Activated naive CD8-positive, alpha-beta T cell (primary cell): ENCODE measurements around the gene SP100.
A peak's percentile ranks its signal among the peaks of the same experiment; 100 is the strongest.

Source experiments
- H3K27ac Mint-ChIP-seq: one replicate; pipeline ENCODE4 v1.8.0; 2021; ENCODE audit warnings: mixed read lengths
- H3K27me3 Mint-ChIP-seq: one replicate; pipeline ENCODE4 v1.8.0; 2021; ENCODE audit warnings: mixed read lengths
- H3K36me3 Mint-ChIP-seq: one replicate; pipeline ENCODE4 v1.8.0; 2021; ENCODE audit warnings: mixed read lengths
- H3K4me1 Mint-ChIP-seq: one replicate; pipeline ENCODE4 v1.8.0; 2021; ENCODE audit warnings: low read depth, mixed read lengths
- H3K4me3 Mint-ChIP-seq: one replicate; pipeline ENCODE4 v1.8.0; 2021; ENCODE audit warnings: mild to moderate bottlenecking, mixed read lengths
- H3K9me3 Mint-ChIP-seq: one replicate; pipeline ENCODE4 v1.8.0; 2021; ENCODE audit warnings: low read depth, mixed read lengths

Gene SP100

GRCh38 chr2:230411570-230412370, 4.2 kb upstream of the SP100 start:
- Mint-ChIP-seq H3K4me1 (peaks cover 79% of the 10 kb centered on the region), H3K9me3 (no peaks in the 10 kb centered on the region), H3K36me3 (no peaks in the 10 kb centered on the region), H3K27me3 (no peaks in the 10 kb centered on the region), H3K27ac (peak overlapping the region; percentile 98), H3K4me3 (peak overlapping the region; percentile 98)

- no peaks in the 10 kb centered on the region for H3K27me3 Mint-ChIP-seq
- H3K4me3 Mint-ChIP-seq = peak overlapping the region; percentile 98
- H3K27ac Mint-ChIP-seq = peak overlapping the region; percentile 98
- H3K9me3 Mint-ChIP-seq = no peaks in the 10 kb centered on the region
- H3K36me3 Mint-ChIP-seq = no peaks in the 10 kb centered on the region
- H3K4me1 Mint-ChIP-seq = peaks cover 81% of the 10 kb centered on the region
Observed at GRCh38 chr2:230412371-230412711, 3.7 kb upstream of the SP100 start.

DNA sequence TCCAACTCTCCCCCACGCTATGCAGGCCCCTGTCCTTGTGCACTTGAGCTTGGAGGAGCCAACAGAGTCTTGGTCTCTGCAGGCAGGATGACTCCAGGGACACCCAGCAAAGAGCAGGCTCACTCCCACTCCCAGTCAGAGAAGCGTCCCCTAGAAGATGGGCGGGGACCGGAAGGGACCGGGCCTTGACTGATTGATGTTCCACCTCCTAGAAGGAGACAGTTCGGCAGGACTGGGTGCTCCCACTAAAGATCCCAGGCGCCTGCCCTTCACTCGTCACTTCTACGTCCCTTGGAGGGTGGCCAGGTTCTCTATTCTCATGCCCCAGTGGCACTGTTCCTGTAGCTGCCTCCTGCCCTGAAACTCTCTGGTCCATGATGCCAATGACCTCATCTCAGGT, 3.2 kb upstream of the SP100 start:
- Mint-ChIP-seq H3K27ac (peak overlapping the region; percentile 98), H3K4me3 (peak overlapping the region; percentile 98), H3K9me3 (no peaks in the 10 kb centered on the region), H3K27me3 (no peaks in the 10 kb centered on the region), H3K36me3 (no peaks in the 10 kb centered on the region), H3K4me1 (peaks cover 82% of the 10 kb centered on the region)

DNA sequence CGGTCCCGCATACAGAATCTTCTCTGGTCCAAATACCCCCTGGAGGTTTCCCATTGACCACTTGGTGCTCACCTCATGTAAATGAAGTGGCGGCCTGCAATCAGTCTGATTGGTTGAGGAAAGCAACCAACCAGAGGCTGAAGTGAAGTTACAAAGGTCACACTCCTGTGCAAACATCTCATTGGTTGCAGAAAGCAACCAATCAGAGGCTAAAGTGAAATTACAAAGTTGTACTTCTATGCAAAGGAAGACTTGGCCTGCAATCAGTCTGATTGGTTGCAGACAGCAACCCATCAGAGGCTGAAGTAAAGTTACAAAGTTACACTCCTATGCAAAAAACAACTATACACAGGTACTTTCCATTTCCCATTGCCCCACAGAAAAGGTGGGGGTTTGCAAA, 2.5 kb upstream of the SP100 start:
- no peaks in the 10 kb centered on the region for H3K27me3 Mint-ChIP-seq
- peaks cover 80% of the 10 kb centered on the region for H3K4me1 Mint-ChIP-seq
- peak overlapping the region; percentile 98 for H3K4me3 Mint-ChIP-seq
- no peaks in the 10 kb centered on the region for H3K9me3 Mint-ChIP-seq
- no peaks in the 10 kb centered on the region for H3K36me3 Mint-ChIP-seq
- H3K27ac Mint-ChIP-seq = peak overlapping the region; percentile 98

DNA sequence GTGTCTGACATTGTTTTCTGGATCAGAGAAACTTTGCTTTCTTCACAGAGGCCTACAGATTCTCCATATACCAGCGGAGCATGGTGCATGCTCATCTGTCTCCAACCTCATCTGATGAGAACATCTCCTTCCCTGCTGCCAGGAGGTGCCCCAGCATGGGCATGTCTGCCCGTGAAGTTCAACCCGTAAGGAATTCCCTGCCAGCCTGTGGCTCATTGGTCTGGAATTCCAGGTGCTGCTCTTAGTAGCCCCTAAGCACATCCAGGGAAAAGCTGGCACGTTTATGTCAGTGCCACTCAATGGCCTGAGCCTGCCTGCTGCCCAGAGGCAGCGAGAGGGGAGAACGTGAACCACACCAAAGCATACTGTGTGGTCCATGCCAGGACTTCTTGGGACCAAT, 1.7 kb upstream of the SP100 start:
- H3K27me3 Mint-ChIP-seq = no peaks in the 10 kb centered on the region
- peaks cover 81% of the 10 kb centered on the region for H3K4me1 Mint-ChIP-seq
- H3K9me3 Mint-ChIP-seq = no peaks in the 10 kb centered on the region
- H3K4me3 Mint-ChIP-seq = peak overlapping the region; percentile 92
- H3K27ac Mint-ChIP-seq = peak overlapping the region; percentile 99
- no peaks in the 10 kb centered on the region for H3K36me3 Mint-ChIP-seq

GRCh38 chr2:230417436-230417835, 1.4 kb downstream of the SP100 start:
- Mint-ChIP-seq H3K9me3 (no peaks in the 10 kb centered on the region), H3K4me3 (peak overlapping the region; percentile 92), H3K27me3 (no peaks in the 10 kb centered on the region), H3K27ac (peak overlapping the region; percentile 88), H3K36me3 (peaks cover 13% of the 10 kb centered on the region), H3K4me1 (peaks cover 82% of the 10 kb centered on the region)

DNA sequence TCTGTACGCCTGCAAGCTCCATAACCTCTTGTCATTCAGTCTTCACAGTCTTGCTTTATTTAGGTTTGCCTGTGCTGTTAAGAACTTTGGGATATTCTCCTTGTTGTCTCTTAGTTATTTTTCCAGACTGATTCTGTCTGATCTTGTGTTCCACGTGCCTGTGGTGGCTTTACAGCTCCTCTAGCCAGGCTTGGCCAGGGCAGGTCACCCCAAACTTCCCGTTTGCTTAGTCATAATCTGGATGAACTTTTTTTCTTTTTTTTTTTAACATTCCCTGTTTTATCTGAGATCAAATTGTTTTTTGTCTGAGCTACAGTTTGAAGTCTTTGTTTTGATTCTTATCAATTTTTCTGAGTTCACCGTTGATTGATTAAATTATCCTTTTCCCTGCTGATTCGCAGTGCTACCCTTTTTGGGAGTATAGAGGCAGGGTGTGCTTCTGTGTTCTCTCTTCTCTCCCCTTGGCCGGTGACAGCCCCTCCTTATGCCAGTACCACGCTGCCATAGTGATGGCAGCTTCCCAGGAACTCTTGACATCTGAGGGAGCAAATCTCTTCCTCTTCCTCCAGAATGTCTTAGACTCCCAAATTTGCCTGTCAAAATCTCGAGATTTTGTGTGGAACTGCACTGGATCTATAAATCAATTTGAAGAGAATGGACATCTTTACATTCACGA, 2.5 kb downstream of the SP100 start:
- H3K27ac Mint-ChIP-seq = peak overlapping the region; percentile 88
- H3K36me3 Mint-ChIP-seq = peaks cover 15% of the 10 kb centered on the region
- no peaks in the 10 kb centered on the region for H3K27me3 Mint-ChIP-seq
- H3K4me1 Mint-ChIP-seq = peaks cover 82% of the 10 kb centered on the region
- H3K4me3 Mint-ChIP-seq = peak overlapping the region; percentile 92
- H3K9me3 Mint-ChIP-seq = no peaks in the 10 kb centered on the region

GRCh38 chr2:230419181-230419580, 3.2 kb downstream of the SP100 start:
- Mint-ChIP-seq H3K9me3 (no peaks in the 10 kb centered on the region), H3K36me3 (peaks cover 22% of the 10 kb centered on the region), H3K27me3 (no peaks in the 10 kb centered on the region), H3K27ac (peak overlapping the region; percentile 64), H3K4me1 (peaks cover 82% of the 10 kb centered on the region), H3K4me3 (peak overlapping the region; percentile 92)

DNA sequence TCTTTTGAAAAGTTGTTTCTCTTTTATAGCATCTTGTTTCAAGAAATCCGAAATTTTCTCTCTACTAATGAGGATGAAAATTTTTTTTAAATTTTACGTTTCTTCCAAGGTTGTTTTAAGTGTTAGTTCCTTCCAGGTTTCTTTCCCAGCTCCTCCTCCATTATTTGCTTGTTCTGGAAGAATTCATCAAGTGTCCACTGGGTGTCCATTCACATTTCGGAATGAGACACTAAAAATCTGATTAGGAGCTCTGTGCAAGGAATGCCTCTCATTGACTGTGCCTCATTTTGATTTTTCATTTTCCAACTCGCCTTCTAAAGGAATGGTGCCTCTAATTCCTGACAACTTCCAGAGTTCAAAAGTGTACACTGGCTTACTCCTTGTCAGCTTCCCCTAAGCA, 6.1 kb downstream of the SP100 start:
- Mint-ChIP-seq H3K4me3 (peak overlapping the region; percentile 49), H3K27me3 (no peaks in the 10 kb centered on the region), H3K27ac (no peak overlapping the region), H3K4me1 (peaks cover 92% of the 10 kb centered on the region), H3K9me3 (no peaks in the 10 kb centered on the region), H3K36me3 (peaks cover 33% of the 10 kb centered on the region)

GRCh38 chr2:230423851-230424458, 8.0 kb downstream of the SP100 start:
- H3K9me3 Mint-ChIP-seq = no peaks in the 10 kb centered on the region
- H3K36me3 Mint-ChIP-seq = peaks cover 40% of the 10 kb centered on the region
- H3K27ac Mint-ChIP-seq = peak overlapping the region; percentile 46
- H3K27me3 Mint-ChIP-seq = no peaks in the 10 kb centered on the region
- peaks cover 82% of the 10 kb centered on the region for H3K4me1 Mint-ChIP-seq
- peak overlapping the region; percentile 64 for H3K4me3 Mint-ChIP-seq

DNA sequence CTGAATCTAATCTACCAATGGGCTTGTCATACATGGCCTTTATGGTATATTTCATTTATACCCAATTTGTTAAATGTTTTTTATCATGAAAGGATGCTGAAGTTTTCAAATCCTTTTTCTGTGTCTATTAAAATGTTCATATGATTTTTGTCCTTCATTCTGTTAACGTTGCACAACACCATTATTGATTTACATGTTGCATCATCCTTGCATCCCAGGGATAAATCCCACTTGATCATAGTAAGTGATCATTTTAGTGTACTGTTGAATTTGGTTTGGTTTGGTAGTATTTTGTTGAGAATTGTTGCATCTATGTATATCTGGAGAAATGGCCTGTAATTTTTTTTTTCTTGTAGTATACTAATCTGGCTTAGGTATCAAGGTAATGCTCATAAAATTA, 9.4 kb downstream of the SP100 start:
- Mint-ChIP-seq H3K27ac (peak overlapping the region; percentile 80), H3K9me3 (peaks cover 4% of the 10 kb centered on the region), H3K27me3 (no peaks in the 10 kb centered on the region), H3K36me3 (peaks cover 47% of the 10 kb centered on the region), H3K4me1 (peaks cover 79% of the 10 kb centered on the region), H3K4me3 (peak overlapping the region; percentile 64)

- no peaks in the 10 kb centered on the region for H3K27me3 Mint-ChIP-seq
- H3K9me3 Mint-ChIP-seq = peaks cover 15% of the 10 kb centered on the region
- H3K36me3 Mint-ChIP-seq = peaks cover 36% of the 10 kb centered on the region
- peak overlapping the region; percentile 61 for H3K27ac Mint-ChIP-seq
- H3K4me3 Mint-ChIP-seq = peak overlapping the region; percentile 47
- H3K4me1 Mint-ChIP-seq = peaks cover 71% of the 10 kb centered on the region
Observed at GRCh38 chr2:230429513-230429912, 13.5 kb downstream of the SP100 start.

DNA sequence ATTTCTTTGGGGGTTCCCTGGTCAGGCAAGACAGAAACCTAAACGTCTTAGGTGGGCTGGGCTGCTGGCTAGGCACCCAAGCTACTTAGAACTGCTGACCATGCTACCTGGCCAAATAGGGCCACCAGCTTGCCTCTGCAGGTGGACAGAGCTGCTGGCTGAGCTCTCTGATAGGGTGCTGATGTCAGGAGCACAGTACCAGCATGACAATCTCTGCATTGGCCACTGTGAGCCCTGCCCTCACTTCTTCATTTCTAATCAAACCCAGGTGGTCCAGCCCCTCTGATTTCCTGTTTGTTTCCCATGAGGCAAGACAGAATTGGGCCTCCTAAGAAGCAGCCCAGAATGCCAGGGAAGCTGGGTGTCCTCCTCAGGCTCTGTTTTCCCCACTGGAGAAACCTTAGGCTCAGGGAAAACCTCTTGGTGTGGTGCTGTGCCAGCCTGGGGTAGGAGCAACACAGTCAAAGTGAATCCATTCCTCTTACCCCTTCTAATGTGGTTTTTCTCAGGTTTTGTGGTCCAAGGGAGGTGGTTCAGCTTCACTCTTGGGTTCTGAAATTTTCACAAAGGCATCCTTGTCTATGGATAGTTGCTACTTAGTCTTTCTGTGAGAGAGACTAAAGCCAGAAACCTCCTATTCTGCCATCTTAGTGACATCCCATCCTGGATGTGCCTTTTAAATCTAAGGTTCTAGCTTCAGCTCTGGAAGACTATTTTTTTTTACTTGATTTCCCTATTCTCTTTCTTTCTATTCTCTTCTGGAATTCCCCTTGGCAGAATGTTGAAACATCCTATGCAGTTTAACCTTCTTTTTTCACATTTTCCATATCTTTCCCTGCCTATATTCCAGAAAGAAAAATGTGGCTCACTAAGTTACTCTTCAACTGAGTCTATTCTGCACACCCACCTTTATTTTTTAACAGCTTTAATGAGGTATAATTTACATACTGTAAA, 15.2 kb downstream of the SP100 start:
- peak overlapping the region; percentile 64 for H3K27ac Mint-ChIP-seq
- no peaks in the 10 kb centered on the region for H3K27me3 Mint-ChIP-seq
- H3K4me3 Mint-ChIP-seq = peak overlapping the region; percentile 49
- H3K36me3 Mint-ChIP-seq = peaks cover 35% of the 10 kb centered on the region
- H3K4me1 Mint-ChIP-seq = peaks cover 67% of the 10 kb centered on the region
- H3K9me3 Mint-ChIP-seq = peaks cover 15% of the 10 kb centered on the region

DNA sequence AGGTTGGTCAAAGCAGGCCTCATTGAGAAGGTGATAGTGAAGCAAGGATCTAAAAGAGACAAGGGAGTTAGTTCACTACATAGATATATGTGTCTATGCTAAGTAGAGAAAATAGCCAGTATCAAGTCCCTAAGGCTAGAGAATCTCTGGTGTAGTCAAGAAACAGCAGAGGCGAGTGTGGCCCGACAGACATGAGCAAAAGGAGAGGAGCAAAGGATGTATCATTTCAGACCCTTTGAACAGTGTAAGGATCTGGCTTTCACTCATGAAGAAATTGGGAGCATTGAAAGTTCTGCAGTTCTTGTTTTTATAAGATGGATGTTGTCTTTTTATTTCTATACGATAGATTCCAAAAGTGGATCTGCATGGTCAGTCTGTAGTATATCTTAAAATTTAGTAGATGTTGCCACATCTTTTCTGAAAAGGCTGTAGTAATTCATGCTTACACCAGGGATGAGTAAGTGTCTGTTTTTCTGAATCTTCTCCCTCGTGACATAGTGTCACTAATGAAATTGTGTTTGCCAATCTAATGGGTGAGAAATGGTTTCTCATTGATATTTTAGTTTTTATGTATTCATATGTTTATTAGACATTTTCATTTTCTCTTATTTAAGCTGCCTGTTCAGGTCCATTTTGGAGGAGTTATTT, 18.8 kb downstream of the SP100 start:
- Mint-ChIP-seq H3K4me3 (peak overlapping the region; percentile 17), H3K27ac (peak overlapping the region; percentile 78), H3K27me3 (no peaks in the 10 kb centered on the region), H3K4me1 (peaks cover 62% of the 10 kb centered on the region), H3K36me3 (peaks cover 28% of the 10 kb centered on the region), H3K9me3 (peaks cover 15% of the 10 kb centered on the region)
